ENCODE measurements around the gene DBX2.

DBX2 gene

DNA sequence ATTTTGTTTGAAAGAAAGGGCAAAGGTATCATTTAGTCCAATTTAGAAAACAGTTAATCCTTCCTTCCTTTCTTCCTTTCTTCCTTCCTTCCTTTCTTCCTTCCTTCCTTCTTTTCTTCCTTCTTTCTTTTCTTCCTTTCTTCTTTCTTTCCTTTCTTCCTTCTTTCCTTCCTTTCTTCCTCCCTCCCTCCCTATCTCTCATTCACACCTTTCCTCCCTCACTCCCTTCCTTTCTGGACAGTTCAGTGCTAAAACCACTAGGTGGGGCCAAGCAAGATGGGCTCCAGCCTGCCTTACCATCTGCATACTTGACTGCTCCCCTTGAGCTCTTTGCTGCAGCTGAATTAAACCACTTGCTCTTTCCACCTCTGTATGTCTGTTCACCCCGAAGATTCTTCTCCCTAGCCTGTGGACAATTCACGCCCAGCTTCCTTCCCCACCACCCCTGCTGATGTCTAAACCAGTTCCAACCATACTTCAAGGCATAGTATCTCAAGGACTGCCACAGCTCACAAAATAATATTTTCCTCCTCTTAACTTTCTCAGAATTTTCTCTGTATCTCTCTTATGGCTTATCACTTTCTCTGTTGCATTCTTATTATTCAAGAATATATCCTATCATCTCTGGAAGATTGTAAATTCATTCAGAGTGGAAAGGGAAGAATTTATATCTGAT lies 78.0 kb downstream of the DBX2 start:
- no peak overlapping the region for H3K4me3 ChIP-seq (ENCODE audit: low read depth, low read length)
- TF ChIP-seq CTCF (IDR thresholded peaks at IDR 0.05; ENCODE audit: borderline replicate concordance, insufficient read depth, low read depth, low read length), result peak; percentile 67

DNA sequence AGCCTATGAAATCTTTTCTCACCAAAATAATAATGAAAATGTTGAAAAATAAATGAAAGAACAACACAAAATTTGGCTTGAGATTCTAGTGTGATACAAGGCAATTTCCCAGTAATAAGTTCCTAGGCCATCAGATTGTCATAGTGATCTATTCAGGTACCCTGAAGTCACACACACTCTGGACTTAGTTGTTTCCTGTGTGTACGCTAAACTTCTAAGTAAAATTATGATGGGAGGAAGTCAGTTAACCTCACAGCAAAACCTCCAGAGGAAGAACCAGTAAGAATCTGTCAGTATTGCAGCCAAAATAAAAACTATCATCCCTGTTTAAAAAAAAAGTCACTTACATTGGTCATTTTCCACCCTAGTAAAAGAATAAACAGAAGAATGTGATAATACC lies 81.9 kb downstream of the DBX2 start:
- TF ChIP-seq CTCF (IDR thresholded peaks at IDR 0.05; ENCODE audit: borderline replicate concordance, insufficient read depth, low read depth, low read length), result no peak
- no peak overlapping the region for H3K4me3 ChIP-seq (ENCODE audit: low read depth, low read length)
